HepG2 (cell line): ENCODE data around the gene MRPS5. TPM values are rescaled to one million over a fixed set of nuclear protein-coding genes. Genes with fewer than 3 reads are reported as not detected.

Source experiments
- AFF4 ChIP-seq: sonication (generic); formaldehyde crosslinking; IDR thresholded peaks from 2 replicates; pipeline ENCODE4 v1.4.0; 2020; ENCODE audit warnings: missing genetic modification reagents
- CENPBD1 ChIP-seq: sonication (generic); formaldehyde crosslinking; IDR thresholded peaks from 2 replicates; pipeline ENCODE4 v1.8.0; 2022; ENCODE audit warnings: missing genetic modification reagents, low read depth, mild to moderate bottlenecking, borderline replicate concordance
- E2F1 ChIP-seq: sonication (generic); formaldehyde crosslinking; IDR thresholded peaks from 2 replicates; pipeline ENCODE4 v1.5.0; 2020; ENCODE audit warnings: missing genetic modification reagents
- HOMEZ ChIP-seq: IDR thresholded peaks from 2 replicates; pipeline ENCODE4 v1.6.1; 2016; ENCODE audit warnings: low read depth
- KDM6A ChIP-seq: IDR thresholded peaks from 2 replicates; pipeline ENCODE4 v1.6.1; 2016; ENCODE audit warnings: low read depth
- NFIB ChIP-seq: sonication (generic); formaldehyde crosslinking; IDR thresholded peaks from 2 replicates; pipeline ENCODE4 v1.9.0; 2021; ENCODE audit warnings: missing genetic modification reagents, mild to moderate bottlenecking, borderline replicate concordance
- NR2F1 ChIP-seq, 2 experiments: fragments of 450-650 bp in 1 of 2; formaldehyde crosslinking in 1 of 2; IDR thresholded peaks; 2 replicates each; pipeline versions ENCODE4 v1.5.0 to v1.6.1; 2016 to 2020; ENCODE audit warnings: mild to moderate bottlenecking in 1 of 2, missing compliant biosample characterization in 1 of 2, missing genetic modification reagents in 1 of 2, moderate library complexity in 1 of 2
- NRL ChIP-seq: sonication (generic); formaldehyde crosslinking; IDR thresholded peaks from 2 replicates; pipeline ENCODE4 v1.5.0; 2020; ENCODE audit warnings: missing genetic modification reagents, mild to moderate bottlenecking, moderate library complexity, borderline replicate concordance
- SAP130 ChIP-seq: IDR thresholded peaks from 2 replicates; pipeline ENCODE4 v1.6.1; 2016; ENCODE audit warnings: low read depth
- TCF12 ChIP-seq, 2 experiments: fragments of 450-650 bp in 1 of 2; sonication (generic) in 1 of 2; formaldehyde crosslinking in 1 of 2; IDR thresholded peaks; 2 replicates each; pipeline versions ENCODE4 v1.6.1 to v1.8.0; 2017 to 2022; ENCODE audit warnings: antibody characterized with exemption in 1 of 2, mild to moderate bottlenecking in 1 of 2, missing genetic modification reagents in 1 of 2, moderate library complexity in 1 of 2
- U2AF2 ChIP-seq: fragments of 200-400 bp; formaldehyde crosslinking; IDR thresholded peaks from 2 replicates; pipeline ENCODE4 v1.6.1; 2017; ENCODE audit warnings: low read depth, mild to moderate bottlenecking, low read length
- ZNF264 ChIP-seq: sonication (generic); formaldehyde crosslinking; IDR thresholded peaks from 2 replicates; pipeline ENCODE4 v1.4.0; 2020; ENCODE audit warnings: missing genetic modification reagents
- ZNF766 ChIP-seq: sonication (generic); formaldehyde crosslinking; IDR thresholded peaks from 2 replicates; pipeline ENCODE4 v1.5.0; 2020; ENCODE audit warnings: missing genetic modification reagents, borderline replicate concordance
- ZSCAN21 ChIP-seq: sonication (generic); formaldehyde crosslinking; IDR thresholded peaks from 2 replicates; pipeline ENCODE4 v1.8.0; 2022; ENCODE audit warnings: mild to moderate bottlenecking, missing genetic modification reagents, moderate library complexity, borderline replicate concordance
- ZSCAN9 ChIP-seq: IDR thresholded peaks from 2 replicates; pipeline ENCODE4 v1.6.1; 2016; ENCODE audit warnings: borderline replicate concordance
- ZXDC ChIP-seq: sonication (generic); formaldehyde crosslinking; IDR thresholded peaks from 2 replicates; pipeline ENCODE4 v1.5.0; 2020; ENCODE audit warnings: mild to moderate bottlenecking, missing genetic modification reagents
- polyA plus RNA-seq, 8 experiments: library from polyadenylated mRNA; depleted of rRNA in 3 of 8; stranded (reverse) in 7 of 8; unstranded in 1 of 8; fragments of >200 nt; fragmentation: Illumina TruSeq in 4 of 8; extraction: Trizol in 4 of 8; gene quantifications; 2 replicates each; pipeline versions ENCODE4 v1.2.1 to v1.2.3, GENCODE V29; 2011 to 2016; ENCODE audit warnings: low read depth in 4 of 8, missing spikeins in 1 of 8, mixed read lengths in 1 of 8; ENCODE audit not compliant: insufficient read depth in 1 of 8
- total RNA-seq, 5 experiments: library from RNA; depleted of rRNA; stranded (reverse); fragments of >200 nt; fragmentation: Illumina TruSeq; extraction: Trizol; gene quantifications; 2 replicates each; pipeline ENCODE4 v1.2.3, GENCODE V29; 2016; ENCODE audit warnings: low read depth in 1 of 5

Gene MRPS5
- total and polyA plus RNA-seq, 2 of the 13 experiments (the other 11 are each of a cell fraction or from before 2014, with no cell fraction given) = 98.8 to 134 TPM

GRCh38 chr2:95165371-95166064 is 43.9 kb upstream of the MRPS5 start, which contains the start of gene ZNF2 (continued):
- TF ChIP-seq HOMEZ (peak; percentile 48), NR2F1 (CRISPR knock-in tag; IDR thresholded peaks at IDR 0.05) (no peak), CENPBD1 (0 out of 2 replicates have a peak, but pooled peaks have one; percentile 78), TCF12 (IDR thresholded peaks at IDR 0.05) (no peak), TCF12 (CRISPR knock-in tag; IDR thresholded peaks at IDR 0.05) (no peak), U2AF2 (peak; percentile 42; the same call in 1 of the 2 replicates), SAP130 (CRISPR knock-in tag) (peak; percentile 96), E2F1 (no peak; the same call in 1 of the 2 replicates), ZSCAN21 (CRISPR knock-in tag) (no peak; the same call in 1 of the 2 replicates), ZNF264 (CRISPR knock-in tag) (no peak; the same call in none of the 2 replicates), NRL (CRISPR knock-in tag) (peak; percentile 87; the same call in 1 of the 2 replicates), AFF4 (CRISPR knock-in tag) (no peak; the same call in 1 of the 2 replicates), NFIB (CRISPR knock-in tag) (no peak), ZSCAN9 (CRISPR knock-in tag) (peak; percentile 77), KDM6A (CRISPR knock-in tag) (no peak), ZXDC (peak; percentile 80; the same call in 1 of the 2 replicates), ZNF766 (peak; percentile 25; the same call in 1 of the 2 replicates)
